ENCODE measurements around the gene ALKBH5.

The ALKBH5 gene

DNA sequence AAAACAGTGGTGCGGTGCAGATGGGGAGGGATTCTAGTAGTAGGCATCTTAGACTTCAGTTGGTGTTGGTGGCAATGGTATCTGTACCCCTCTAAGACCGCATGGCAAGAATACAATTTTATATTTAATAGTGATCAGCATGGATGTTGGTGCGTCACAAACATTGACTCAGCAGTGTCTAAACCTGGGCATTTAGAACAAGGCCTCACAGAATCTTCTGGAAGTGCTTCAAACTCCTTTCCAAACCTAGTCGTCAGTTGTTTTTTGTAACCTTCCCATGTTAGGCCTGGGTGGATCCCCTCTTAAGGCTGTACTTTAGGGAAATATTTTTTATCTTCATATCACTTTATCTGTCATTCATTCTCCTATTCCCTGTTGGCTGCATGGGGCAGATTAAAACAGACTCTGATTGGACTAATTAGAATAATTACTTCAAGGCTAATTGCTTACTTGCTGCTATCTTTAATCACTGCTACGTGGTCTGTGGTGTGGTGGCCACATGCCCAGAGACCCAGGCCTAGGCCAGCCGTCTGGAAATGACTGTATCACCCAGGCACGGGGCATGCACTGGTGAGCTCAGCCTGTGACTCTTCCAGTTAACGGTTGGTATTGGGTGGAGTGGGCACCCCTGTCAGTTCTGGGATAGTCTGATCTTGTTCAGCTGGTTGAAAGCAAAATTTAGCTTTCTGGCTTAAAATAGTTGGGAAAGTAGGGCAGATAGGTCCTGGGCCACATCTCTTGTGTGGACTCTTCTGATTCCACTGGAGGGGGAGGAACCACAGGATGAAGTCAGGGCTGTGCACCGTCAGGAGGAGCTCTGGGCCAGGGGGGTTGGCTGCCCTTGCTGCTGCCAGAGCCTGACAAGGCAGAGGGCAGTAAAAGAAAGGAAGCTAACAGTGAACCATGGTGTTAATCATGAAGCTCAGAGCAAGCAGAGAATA, 4.5 kb downstream of the ALKBH5 start:
- no peaks in the 10 kb centered on the region for H3K9me3 ChIP-seq (replicated peaks; ENCODE audit: low read length)
- no peaks in the 10 kb centered on the region for H3K27me3 ChIP-seq (ENCODE audit: control insufficient read depth, insufficient read depth, low read length)
- H3K36me3 ChIP-seq (ENCODE audit: insufficient read depth, low read length), result peaks cover 15% of the 10 kb centered on the region
- peaks cover 53% of the 10 kb centered on the region for H3K4me1 ChIP-seq (ENCODE audit: control insufficient read depth, insufficient read depth, low read length)
- H3K9ac ChIP-seq (ENCODE audit: low read depth, low read length), result peak overlapping the region; percentile 70
- H3K4me2 ChIP-seq (ENCODE audit: low read length), result peak overlapping the region; percentile 97
- peak overlapping the region; percentile 92 for H3K4me3 ChIP-seq (ENCODE audit: low read length)

DNA sequence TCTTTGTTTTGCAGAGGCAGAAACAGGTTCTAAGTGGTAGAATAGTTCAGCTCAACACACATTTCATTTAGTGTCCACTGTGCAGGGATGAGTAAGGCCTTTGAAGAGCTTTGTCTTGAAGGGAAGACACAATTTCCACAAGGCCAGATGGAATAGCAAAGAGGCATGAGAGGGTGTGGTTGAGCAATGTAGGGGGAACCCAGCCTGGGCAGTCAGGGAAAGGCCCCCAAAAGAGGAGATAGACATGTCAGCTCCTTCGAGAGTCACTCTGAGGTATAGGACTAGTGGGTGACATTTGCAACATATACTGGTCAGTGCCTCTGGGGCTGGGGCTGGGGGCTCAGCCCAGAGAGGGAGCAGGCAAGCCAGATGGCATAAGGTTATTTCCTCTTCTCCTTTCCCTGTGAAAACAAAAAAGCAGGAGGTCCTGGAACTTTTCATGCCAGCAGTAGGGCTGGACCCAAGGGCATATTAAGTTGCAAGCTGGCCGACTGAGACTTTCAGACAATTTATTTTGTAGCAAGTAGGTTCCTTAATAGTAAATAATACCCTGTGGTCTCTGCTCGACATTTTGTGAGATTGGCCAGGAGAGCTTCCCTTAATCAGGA, 7.1 kb downstream of the ALKBH5 start:
- no peak overlapping the region for H3K9ac ChIP-seq (ENCODE audit: low read depth, low read length)
- H3K36me3 ChIP-seq (ENCODE audit: insufficient read depth, low read length), result peaks cover 30% of the 10 kb centered on the region

DNA sequence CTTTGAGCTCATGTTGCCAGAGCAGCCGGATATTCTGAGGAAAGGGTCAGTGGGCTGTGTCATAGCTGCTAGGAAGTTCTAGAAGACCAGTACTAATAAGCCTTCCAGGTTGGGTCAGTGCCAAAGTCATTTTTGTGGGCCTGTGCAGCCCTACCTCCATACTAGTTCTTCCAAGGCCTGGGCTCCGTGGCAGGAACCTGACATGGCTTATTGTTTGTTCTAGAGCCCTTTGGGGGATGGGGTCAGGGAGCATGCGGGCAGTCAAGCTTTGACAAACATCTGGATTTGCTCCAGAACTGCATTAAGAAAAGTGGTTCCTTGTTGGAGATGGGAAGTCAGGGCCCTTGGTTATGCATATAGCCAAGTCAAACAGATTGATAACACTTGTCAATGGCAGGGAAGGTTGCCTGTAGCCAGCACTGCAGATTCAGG, 7.6 kb downstream of the ALKBH5 start:
- Histone ChIP-seq H3K9me3 (replicated peaks; ENCODE audit: low read length) (no peaks in the 10 kb centered on the region), H3K4me2 (ENCODE audit: low read length) (peak overlapping the region; percentile 14), H3K27me3 (ENCODE audit: control insufficient read depth, insufficient read depth, low read length) (no peaks in the 10 kb centered on the region), H3K9ac (ENCODE audit: low read depth, low read length) (no peak overlapping the region), H3K36me3 (ENCODE audit: insufficient read depth, low read length) (peaks cover 35% of the 10 kb centered on the region), H3K4me3 (ENCODE audit: low read length) (no peak overlapping the region), H3K4me1 (ENCODE audit: control insufficient read depth, insufficient read depth, low read length) (peaks cover 47% of the 10 kb centered on the region)

More for the DNA sequence above, 7.1 kb downstream of the ALKBH5 start:
- H3K4me2 ChIP-seq (ENCODE audit: low read length), result peak overlapping the region; percentile 31
- no peaks in the 10 kb centered on the region for H3K27me3 ChIP-seq (ENCODE audit: control insufficient read depth, insufficient read depth, low read length)
- no peaks in the 10 kb centered on the region for H3K9me3 ChIP-seq (replicated peaks; ENCODE audit: low read length)
- H3K4me3 ChIP-seq (ENCODE audit: low read length), result no peak overlapping the region
- H3K4me1 ChIP-seq (ENCODE audit: control insufficient read depth, insufficient read depth, low read length), result peaks cover 52% of the 10 kb centered on the region

DNA sequence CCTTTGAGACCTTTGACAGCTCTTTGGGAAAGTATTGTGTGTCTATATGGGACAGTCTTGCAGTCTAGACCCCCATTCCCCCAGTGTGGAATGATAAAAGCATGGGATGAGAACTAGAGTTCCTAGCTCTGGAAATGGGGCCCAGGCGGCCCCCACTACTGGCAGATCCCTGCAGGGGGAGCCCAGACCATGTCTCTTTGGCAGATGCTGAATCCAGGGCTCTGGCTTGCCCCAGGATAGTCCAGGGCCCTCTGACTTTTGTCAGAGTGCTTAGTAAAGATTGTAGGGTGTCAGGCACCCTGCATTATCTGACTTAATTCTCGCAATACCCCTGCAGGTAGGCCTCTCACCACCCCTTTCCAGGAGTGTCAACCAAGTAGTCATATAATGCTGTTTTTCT, 8.3 kb downstream of the ALKBH5 start:
- H3K36me3 ChIP-seq (ENCODE audit: insufficient read depth, low read length), result peaks cover 41% of the 10 kb centered on the region
- no peak overlapping the region for H3K4me3 ChIP-seq (ENCODE audit: low read length)
- no peaks in the 10 kb centered on the region for H3K27me3 ChIP-seq (ENCODE audit: control insufficient read depth, insufficient read depth, low read length)
- no peaks in the 10 kb centered on the region for H3K9me3 ChIP-seq (replicated peaks; ENCODE audit: low read length)
- H3K4me2 ChIP-seq (ENCODE audit: low read length), result no peak overlapping the region
- H3K9ac ChIP-seq (ENCODE audit: low read depth, low read length), result no peak overlapping the region
- peaks cover 40% of the 10 kb centered on the region for H3K4me1 ChIP-seq (ENCODE audit: control insufficient read depth, insufficient read depth, low read length)

DNA sequence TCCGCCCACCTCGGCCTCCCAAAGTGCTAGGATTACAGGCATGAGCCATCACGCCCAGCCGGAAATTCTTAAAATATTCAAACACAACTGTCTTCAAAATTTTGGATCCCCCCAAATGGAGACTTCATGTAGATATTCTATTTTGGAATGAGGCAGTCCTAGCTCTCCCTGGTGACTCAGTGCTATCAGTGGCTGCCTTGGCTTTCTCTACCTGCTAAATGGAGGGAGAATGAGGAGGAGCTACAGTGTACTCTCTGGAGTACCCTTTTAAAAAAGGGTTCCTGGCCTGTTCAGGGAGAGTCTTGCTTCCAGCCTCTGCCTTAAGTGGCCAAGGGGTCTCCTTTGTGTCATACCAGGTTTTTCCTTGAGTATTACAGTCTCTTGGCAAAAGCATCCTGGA, 10.8 kb downstream of the ALKBH5 start:
- Histone ChIP-seq H3K4me1 (ENCODE audit: control insufficient read depth, insufficient read depth, low read length) (peaks cover 18% of the 10 kb centered on the region), H3K36me3 (ENCODE audit: insufficient read depth, low read length) (peaks cover 57% of the 10 kb centered on the region), H3K4me3 (ENCODE audit: low read length) (no peak overlapping the region), H3K4me2 (ENCODE audit: low read length) (no peak overlapping the region), H3K9me3 (replicated peaks; ENCODE audit: low read length) (no peaks in the 10 kb centered on the region), H3K9ac (ENCODE audit: low read depth, low read length) (no peak overlapping the region), H3K27me3 (ENCODE audit: control insufficient read depth, insufficient read depth, low read length) (no peaks in the 10 kb centered on the region)

DNA sequence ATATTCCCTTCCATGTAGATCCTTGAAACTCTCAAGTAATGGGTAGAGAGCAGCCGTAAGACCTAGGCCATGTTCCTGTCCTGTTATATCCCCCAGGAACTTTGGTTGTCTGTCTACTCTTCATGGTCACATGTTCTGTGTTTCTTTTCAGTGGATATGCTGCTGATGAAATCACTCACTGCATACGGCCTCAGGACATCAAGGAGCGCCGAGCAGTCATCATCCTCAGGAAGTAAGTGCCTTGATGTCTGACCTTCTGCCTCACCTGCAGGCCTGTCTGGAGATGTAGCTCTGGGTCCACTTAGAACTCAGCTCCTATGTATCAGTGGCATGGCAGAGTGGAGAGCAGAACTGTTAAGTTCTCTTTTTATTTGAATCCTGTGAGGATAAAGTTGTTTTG, 11.2 kb downstream of the ALKBH5 start:
- H3K36me3 ChIP-seq (ENCODE audit: insufficient read depth, low read length), result peaks cover 58% of the 10 kb centered on the region

DNA sequence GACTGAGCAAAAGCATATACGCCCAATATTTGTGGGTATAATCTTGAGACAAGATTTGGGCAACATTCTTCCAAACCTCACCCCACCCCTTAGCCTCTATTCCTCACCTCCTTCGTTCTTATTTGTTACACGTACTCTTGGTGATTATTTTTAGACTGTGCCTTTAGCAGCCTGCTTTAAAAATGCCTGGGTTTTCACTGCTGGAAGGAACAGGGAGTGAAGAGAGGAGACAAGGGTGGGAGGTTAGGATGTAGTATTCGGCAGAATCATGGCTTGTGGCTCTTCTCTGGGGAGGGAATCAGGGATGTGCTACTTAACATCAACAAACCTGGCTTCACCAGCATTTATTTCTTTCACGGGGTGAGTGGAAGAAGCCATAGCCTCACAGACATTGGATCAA, 11.6 kb downstream of the ALKBH5 start:
- Histone ChIP-seq H3K9ac (ENCODE audit: low read depth, low read length) (no peak overlapping the region), H3K4me3 (ENCODE audit: low read length) (no peak overlapping the region), H3K9me3 (replicated peaks; ENCODE audit: low read length) (no peaks in the 10 kb centered on the region), H3K27me3 (ENCODE audit: control insufficient read depth, insufficient read depth, low read length) (no peaks in the 10 kb centered on the region), H3K4me1 (ENCODE audit: control insufficient read depth, insufficient read depth, low read length) (peaks cover 13% of the 10 kb centered on the region), H3K4me2 (ENCODE audit: low read length) (no peak overlapping the region), H3K36me3 (ENCODE audit: insufficient read depth, low read length) (peaks cover 60% of the 10 kb centered on the region)

More for the DNA sequence above, 11.2 kb downstream of the ALKBH5 start:
- H3K4me3 ChIP-seq (ENCODE audit: low read length), result no peak overlapping the region
- no peaks in the 10 kb centered on the region for H3K27me3 ChIP-seq (ENCODE audit: control insufficient read depth, insufficient read depth, low read length)
- H3K4me1 ChIP-seq (ENCODE audit: control insufficient read depth, insufficient read depth, low read length), result peaks cover 16% of the 10 kb centered on the region
- no peak overlapping the region for H3K9ac ChIP-seq (ENCODE audit: low read depth, low read length)
- H3K9me3 ChIP-seq (replicated peaks; ENCODE audit: low read length), result no peaks in the 10 kb centered on the region
- no peak overlapping the region for H3K4me2 ChIP-seq (ENCODE audit: low read length)

DNA sequence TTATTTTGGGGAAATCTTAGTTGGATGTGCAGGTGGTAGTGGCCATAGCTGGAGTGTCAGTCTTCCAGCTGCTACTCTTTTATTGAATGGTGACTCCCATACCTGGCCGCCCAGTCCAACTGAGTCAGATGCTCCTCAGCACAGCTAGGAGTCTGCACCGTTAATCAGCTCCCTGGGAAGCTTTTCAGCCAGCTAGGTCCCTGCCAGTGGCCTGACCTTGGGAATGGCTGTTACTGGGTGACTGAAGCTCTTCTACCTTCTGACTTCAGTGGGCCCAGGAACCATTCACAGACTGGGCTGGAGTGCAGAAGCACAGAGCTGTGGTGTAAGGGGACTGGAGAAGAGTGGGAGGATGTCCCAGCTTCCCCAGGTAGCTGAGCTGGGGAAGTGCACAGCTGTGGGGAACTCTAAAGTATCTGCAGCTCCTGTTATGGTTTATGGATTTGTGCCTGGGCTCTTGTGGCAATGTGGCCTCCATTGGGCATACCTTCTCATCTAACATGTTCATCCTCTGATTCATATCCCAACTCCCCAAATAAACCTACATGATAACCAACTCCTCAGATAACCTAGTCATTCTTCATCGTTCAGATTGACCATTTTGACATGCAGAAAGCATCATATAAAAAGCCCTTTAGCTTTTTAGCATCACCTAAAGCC, 14.0 kb downstream of the ALKBH5 start:
- Histone ChIP-seq H3K4me1 (ENCODE audit: control insufficient read depth, insufficient read depth, low read length) (no peaks in the 10 kb centered on the region), H3K9me3 (replicated peaks; ENCODE audit: low read length) (no peaks in the 10 kb centered on the region), H3K36me3 (ENCODE audit: insufficient read depth, low read length) (peaks cover 64% of the 10 kb centered on the region), H3K27me3 (ENCODE audit: control insufficient read depth, insufficient read depth, low read length) (no peaks in the 10 kb centered on the region), H3K4me3 (ENCODE audit: low read length) (no peak overlapping the region), H3K4me2 (ENCODE audit: low read length) (no peak overlapping the region), H3K9ac (ENCODE audit: low read depth, low read length) (no peak overlapping the region)

DNA sequence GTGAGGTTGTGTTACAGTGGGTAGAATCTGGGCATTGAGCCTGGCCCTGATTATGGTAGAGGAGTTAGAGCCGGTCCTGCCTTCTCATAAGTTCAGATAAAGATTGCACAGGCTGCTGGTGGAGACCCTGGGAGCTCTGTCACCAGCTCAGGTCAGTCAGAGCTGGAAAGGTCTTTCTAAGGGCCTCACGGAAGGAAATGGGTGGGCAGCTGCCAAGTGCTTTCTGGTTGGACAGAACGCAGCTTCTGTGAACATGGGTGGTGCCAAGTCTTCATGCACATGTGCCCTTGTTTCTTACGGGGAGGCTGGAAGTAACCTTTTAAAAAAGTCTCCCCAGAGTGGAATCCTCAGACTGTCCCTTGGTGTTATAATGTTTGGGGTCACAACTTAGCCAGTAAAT, 14.9 kb downstream of the ALKBH5 start:
- no peaks in the 10 kb centered on the region for H3K9me3 ChIP-seq (replicated peaks; ENCODE audit: low read length)
- no peak overlapping the region for H3K4me3 ChIP-seq (ENCODE audit: low read length)
- peaks cover 66% of the 10 kb centered on the region for H3K36me3 ChIP-seq (ENCODE audit: insufficient read depth, low read length)
- H3K4me2 ChIP-seq (ENCODE audit: low read length), result no peak overlapping the region
- no peaks in the 10 kb centered on the region for H3K27me3 ChIP-seq (ENCODE audit: control insufficient read depth, insufficient read depth, low read length)
- H3K4me1 ChIP-seq (ENCODE audit: control insufficient read depth, insufficient read depth, low read length), result no peaks in the 10 kb centered on the region
- H3K9ac ChIP-seq (ENCODE audit: low read depth, low read length), result no peak overlapping the region

DNA sequence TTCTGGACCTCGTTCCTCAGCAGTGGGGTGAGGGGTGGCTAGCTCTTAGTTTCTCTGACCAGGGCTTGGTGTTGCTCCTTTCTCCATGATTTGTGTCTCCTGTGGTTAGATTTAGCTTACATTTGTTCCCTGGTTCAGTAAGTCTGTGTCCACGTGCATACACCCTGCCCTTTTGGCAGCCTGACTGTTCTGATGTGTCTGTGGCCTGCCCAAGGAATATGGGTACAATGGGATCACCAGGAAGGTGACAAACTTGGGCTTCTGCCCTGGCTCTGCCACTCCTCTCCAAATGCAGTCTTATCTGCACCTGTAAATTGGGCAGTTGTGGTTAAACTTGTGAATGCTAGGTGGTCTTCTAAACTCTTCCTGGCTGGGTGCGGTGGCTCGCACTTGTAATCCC, 17.5 kb downstream of the ALKBH5 start:
- Histone ChIP-seq H3K4me2 (ENCODE audit: low read length) (no peak overlapping the region), H3K4me1 (ENCODE audit: control insufficient read depth, insufficient read depth, low read length) (no peaks in the 10 kb centered on the region), H3K9me3 (replicated peaks; ENCODE audit: low read length) (no peaks in the 10 kb centered on the region), H3K4me3 (ENCODE audit: low read length) (no peak overlapping the region), H3K9ac (ENCODE audit: low read depth, low read length) (no peak overlapping the region), H3K36me3 (ENCODE audit: insufficient read depth, low read length) (peaks cover 60% of the 10 kb centered on the region), H3K27me3 (ENCODE audit: control insufficient read depth, insufficient read depth, low read length) (no peaks in the 10 kb centered on the region)

DNA sequence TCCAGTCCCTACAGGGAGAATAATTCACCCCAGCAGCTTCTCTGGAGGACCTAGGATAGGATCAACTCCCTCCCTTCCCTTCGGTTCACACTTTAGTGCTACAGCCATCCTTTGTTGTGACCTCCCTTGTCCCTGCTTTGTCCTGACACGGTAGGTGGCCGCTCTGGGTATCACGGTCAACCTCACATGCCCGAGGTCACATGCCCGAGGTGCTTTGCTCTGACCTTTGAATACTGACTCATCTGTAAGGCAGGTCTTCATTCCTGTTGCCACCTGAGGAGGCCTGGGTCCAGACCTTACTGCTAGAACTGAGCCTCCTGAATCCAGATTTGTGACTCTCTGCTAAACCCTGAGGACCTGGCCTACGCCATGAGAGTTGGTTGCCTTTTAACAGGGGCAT, 19.7 kb downstream of the ALKBH5 start:
- no peak overlapping the region for H3K9ac ChIP-seq (ENCODE audit: low read depth, low read length)
- no peaks in the 10 kb centered on the region for H3K9me3 ChIP-seq (replicated peaks; ENCODE audit: low read length)
- no peak overlapping the region for H3K4me3 ChIP-seq (ENCODE audit: low read length)
- H3K4me1 ChIP-seq (ENCODE audit: control insufficient read depth, insufficient read depth, low read length), result no peaks in the 10 kb centered on the region
- peaks cover 54% of the 10 kb centered on the region for H3K36me3 ChIP-seq (ENCODE audit: insufficient read depth, low read length)
- no peaks in the 10 kb centered on the region for H3K27me3 ChIP-seq (ENCODE audit: control insufficient read depth, insufficient read depth, low read length)
- H3K4me2 ChIP-seq (ENCODE audit: low read length), result no peak overlapping the region

Data from skeletal muscle satellite cell (primary cell).